ENCODE measurements around the gene PAM.

DNA sequence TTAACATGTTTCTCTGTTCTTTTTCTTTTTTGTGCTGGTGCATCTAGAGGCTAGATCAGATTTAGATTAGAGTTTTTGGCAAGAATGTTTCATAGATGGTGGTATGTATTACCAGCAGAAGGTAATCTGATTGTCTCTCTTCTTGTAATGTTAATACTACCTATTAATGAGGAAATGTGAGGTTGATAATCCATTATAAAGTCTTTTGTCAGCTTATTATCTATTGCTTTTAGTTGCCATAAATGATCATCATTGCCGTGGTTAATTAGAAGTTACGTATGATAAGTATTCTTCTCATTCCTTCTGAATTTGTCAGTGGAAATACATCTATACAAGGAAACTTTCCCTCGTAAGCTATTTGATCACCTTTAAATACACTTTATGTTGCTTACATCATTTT is 135.0 kb downstream of the PAM start:
- no peak for TF ChIP-seq CTCF (IDR thresholded peaks at IDR 0.05)
- TF ChIP-seq POLR2A (IDR thresholded peaks at IDR 0.05): no peak

Data from testis (tissue), 2 donors.